CD8-positive, alpha-beta memory T cell (primary cell): ENCODE results near the gene LDB3. TPM values are rescaled to one million over a fixed set of nuclear protein-coding genes. Genes with fewer than 3 reads are reported as not detected.

Experiments
- CTCF ChIA-PET: fragments of 350-600 bp; sonication (Branson Sonifier 250); formaldehyde crosslinking; loops from one replicate; lab custom pipeline; 2021; ENCODE audit warnings: antibody characterized with exemption; lab: Charles Lee
- POLR2A ChIA-PET: fragments of 350-600 bp; sonication (Branson Sonifier 250); formaldehyde crosslinking; loops from one replicate; lab custom pipeline; 2021; ENCODE audit warnings: antibody characterized with exemption; lab: Charles Lee
- DNase-seq, 5 donors: peaks; one replicate each; pipeline versions ENCODE4 v3.0.0 to v3.0.0-alpha.2; 2020 to 2022; ENCODE audit warnings: mixed read lengths in 1 of 5
- H3K27ac ChIP-seq: one replicate; pipeline ENCODE4 v1.7.0; 2013; ENCODE audit warnings: low read depth, mild to moderate bottlenecking, low read length, moderate library complexity
- H3K27me3 ChIP-seq: 2 replicates; pipeline ENCODE4 v1.7.0; 2013; ENCODE audit warnings: low read length, mild to moderate bottlenecking; ENCODE audit not compliant: insufficient read depth, poor library complexity, severe bottlenecking
- H3K36me3 ChIP-seq: 2 replicates; pipeline ENCODE4 v1.7.0; 2013; ENCODE audit warnings: mild to moderate bottlenecking, low read length, moderate library complexity; ENCODE audit not compliant: insufficient read depth
- H3K4me1 ChIP-seq: 2 replicates; pipeline ENCODE4 v1.7.0; 2013; ENCODE audit warnings: mild to moderate bottlenecking, low read length, moderate library complexity; ENCODE audit not compliant: insufficient read depth
- H3K4me3 ChIP-seq: 2 replicates; pipeline ENCODE4 v1.7.0; 2013; ENCODE audit warnings: mild to moderate bottlenecking, low read length
- H3K9me3 ChIP-seq: 2 replicates; pipeline ENCODE4 v1.7.0; 2013; ENCODE audit warnings: mild to moderate bottlenecking, low read length
- H3K27ac Mint-ChIP-seq, 8 donors: one replicate each; pipeline ENCODE4 v1.8.0; 2020 to 2021; ENCODE audit warnings: mixed read lengths in 8 of 8, mild to moderate bottlenecking in 6 of 8, inconsistent platforms in 3 of 8, moderate library complexity in 3 of 8
- H3K27me3 Mint-ChIP-seq, 2 donors: one replicate each; pipeline ENCODE4 v1.8.0; 2020 to 2021; ENCODE audit warnings: mixed read lengths in 2 of 2, mild to moderate bottlenecking in 1 of 2, moderate library complexity in 1 of 2
- H3K36me3 Mint-ChIP-seq, 3 donors: one replicate each; pipeline ENCODE4 v1.8.0; 2020 to 2021; ENCODE audit warnings: mixed read lengths in 3 of 3, inconsistent platforms in 1 of 3, mild to moderate bottlenecking in 1 of 3
- H3K4me1 Mint-ChIP-seq, 3 donors: one replicate each; pipeline ENCODE4 v1.8.0; 2020 to 2021; ENCODE audit warnings: mixed read lengths in 3 of 3, inconsistent platforms in 1 of 3, mild to moderate bottlenecking in 1 of 3
- H3K4me3 Mint-ChIP-seq, 7 donors: one replicate each; pipeline ENCODE4 v1.8.0; 2020 to 2021; ENCODE audit warnings: mixed read lengths in 7 of 7, mild to moderate bottlenecking in 6 of 7, moderate library complexity in 4 of 7, inconsistent platforms in 2 of 7
- H3K9me3 Mint-ChIP-seq, 5 donors: one replicate each; pipeline ENCODE4 v1.8.0; 2020 to 2022; ENCODE audit warnings: mixed read lengths in 5 of 5, mild to moderate bottlenecking in 3 of 5, moderate library complexity in 2 of 5, inconsistent platforms in 1 of 5
- polyA plus RNA-seq: library from polyadenylated mRNA; unstranded; fragments of 300-500 nt; fragmentation: Illumina TruSeq; gene quantifications from one replicate; pipeline ENCODE4 v1.2.3, GENCODE V29; 2021
- total RNA-seq, 2 experiments: library from RNA; stranded (reverse); gene quantifications; one replicate each; pipeline ENCODE4 v1.2.3, GENCODE V29; 2021

LDB3 gene, protein sequence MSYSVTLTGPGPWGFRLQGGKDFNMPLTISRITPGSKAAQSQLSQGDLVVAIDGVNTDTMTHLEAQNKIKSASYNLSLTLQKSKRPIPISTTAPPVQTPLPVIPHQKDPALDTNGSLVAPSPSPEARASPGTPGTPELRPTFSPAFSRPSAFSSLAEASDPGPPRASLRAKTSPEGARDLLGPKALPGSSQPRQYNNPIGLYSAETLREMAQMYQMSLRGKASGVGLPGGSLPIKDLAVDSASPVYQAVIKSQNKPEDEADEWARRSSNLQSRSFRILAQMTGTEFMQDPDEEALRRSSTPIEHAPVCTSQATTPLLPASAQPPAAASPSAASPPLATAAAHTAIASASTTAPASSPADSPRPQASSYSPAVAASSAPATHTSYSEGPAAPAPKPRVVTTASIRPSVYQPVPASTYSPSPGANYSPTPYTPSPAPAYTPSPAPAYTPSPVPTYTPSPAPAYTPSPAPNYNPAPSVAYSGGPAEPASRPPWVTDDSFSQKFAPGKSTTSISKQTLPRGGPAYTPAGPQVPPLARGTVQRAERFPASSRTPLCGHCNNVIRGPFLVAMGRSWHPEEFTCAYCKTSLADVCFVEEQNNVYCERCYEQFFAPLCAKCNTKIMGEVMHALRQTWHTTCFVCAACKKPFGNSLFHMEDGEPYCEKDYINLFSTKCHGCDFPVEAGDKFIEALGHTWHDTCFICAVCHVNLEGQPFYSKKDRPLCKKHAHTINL
- total RNA-seq (under 1 TPM; 0.04 to 0.07 TPM), polyA plus RNA-seq (not detected)

DNA sequence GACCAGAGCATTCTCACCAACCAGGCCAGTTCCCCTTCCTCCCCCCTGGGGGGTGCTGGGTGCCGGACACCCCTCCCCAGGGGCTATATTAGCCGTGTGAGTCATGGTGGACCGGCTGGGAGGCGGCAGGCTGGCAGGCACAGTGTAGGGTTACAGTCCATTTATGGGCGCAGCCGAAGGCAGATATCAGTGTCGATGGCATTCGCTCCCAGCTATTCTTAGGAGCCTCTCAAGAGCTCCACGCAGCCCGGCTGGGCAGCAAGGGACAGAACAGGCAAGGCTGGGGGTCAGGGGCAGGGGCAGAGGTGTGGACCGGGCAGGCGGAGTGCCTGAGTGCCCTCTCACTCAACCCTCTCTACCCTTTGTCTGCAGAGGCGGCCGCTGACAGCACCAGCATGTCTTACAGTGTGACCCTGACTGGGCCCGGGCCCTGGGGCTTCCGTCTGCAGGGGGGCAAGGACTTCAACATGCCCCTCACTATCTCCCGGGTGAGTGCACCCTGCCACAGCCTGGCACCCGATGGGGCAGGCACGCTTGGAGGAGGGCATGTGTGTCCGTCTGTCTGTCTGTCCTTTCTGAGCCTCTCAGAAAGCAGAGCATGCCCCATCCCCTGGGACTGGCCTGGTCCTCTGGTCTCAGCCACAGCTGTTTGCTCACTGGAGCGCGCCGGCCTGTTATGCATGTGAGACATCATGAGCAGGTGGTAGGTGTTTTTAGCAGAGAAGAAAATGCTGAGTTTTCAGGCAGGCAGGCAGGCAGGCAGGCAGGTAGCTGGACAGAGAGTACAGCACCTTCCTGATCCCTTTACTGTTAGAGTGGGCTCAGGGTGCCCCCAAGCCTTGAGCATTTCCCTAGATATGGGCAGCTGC is at the start of gene LDB3:
Gene LDB3, plus strand, starts transcription at position 215 of the 869 bp plus-strand sequence. Its CDS starts 181 bp downstream, at position 396.
- peak within 1 kb of the TSS in 1 of 8 donors; percentile 11 for H3K27ac Mint-ChIP-seq
- no peaks in the 10 kb centered on the region for H3K4me1 ChIP-seq
- ChIA-PET POLR2A (no interaction called here), CTCF (no interaction called here)
- no peaks in the 10 kb centered on the region for H3K36me3 ChIP-seq
- DNase-seq = no peak
- H3K9me3 ChIP-seq = no peaks in the 10 kb centered on the region
- H3K4me3 ChIP-seq = no peak within 1 kb of the TSS
- no peaks in the 10 kb centered on the region for H3K27me3 ChIP-seq
- peaks cover 0 to 6% of the 10 kb centered on the region in 2 donors for H3K27me3 Mint-ChIP-seq
- no peaks in the 10 kb centered on the region for H3K9me3 Mint-ChIP-seq
- no peak within 1 kb of the TSS for H3K4me3 Mint-ChIP-seq
- no peak within 1 kb of the TSS for H3K27ac ChIP-seq
- H3K36me3 Mint-ChIP-seq = no peaks in the 10 kb centered on the region
- no peaks in the 10 kb centered on the region for H3K4me1 Mint-ChIP-seq

DNA sequence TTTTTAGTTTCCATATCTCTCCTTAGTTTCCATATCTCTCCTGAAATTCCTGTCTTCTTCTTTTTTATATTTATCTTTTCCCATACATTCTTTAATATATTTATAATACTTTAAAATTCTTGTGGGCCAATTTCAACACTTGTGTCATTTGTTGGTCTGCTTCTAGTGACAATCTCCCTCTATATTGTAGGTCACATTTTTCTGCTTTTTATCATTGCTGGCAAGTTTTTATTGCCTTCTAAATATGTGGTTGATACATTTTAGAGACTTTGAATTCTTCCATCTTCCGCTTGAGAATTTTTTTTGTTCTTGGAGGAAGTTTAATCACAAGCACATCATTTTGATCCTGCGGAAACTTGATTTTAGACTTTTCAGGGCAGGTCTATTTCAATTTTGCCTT is 40.0 kb upstream of the LDB3 start:
- CTCF ChIA-PET = no interaction called here
- Histone ChIP-seq H3K36me3 (no peaks in the 10 kb centered on the region), H3K4me1 (no peaks in the 10 kb centered on the region), H3K27ac (no peak overlapping the region), H3K9me3 (no peaks in the 10 kb centered on the region), H3K4me3 (no peak overlapping the region), H3K27me3 (peaks cover 8% of the 10 kb centered on the region)
- POLR2A ChIA-PET = no interaction called here
- Mint-ChIP-seq H3K27me3 (peaks cover 25 to 40% of the 10 kb centered on the region in 2 donors), H3K36me3 (no peaks in the 10 kb centered on the region), H3K27ac (no peak overlapping the region), H3K4me3 (no peak overlapping the region), H3K9me3 (no peaks in the 10 kb centered on the region), H3K4me1 (peaks cover 0 to 3% (median 1%) of the 10 kb centered on the region in 3 donors)
- no peak for DNase-seq

DNA sequence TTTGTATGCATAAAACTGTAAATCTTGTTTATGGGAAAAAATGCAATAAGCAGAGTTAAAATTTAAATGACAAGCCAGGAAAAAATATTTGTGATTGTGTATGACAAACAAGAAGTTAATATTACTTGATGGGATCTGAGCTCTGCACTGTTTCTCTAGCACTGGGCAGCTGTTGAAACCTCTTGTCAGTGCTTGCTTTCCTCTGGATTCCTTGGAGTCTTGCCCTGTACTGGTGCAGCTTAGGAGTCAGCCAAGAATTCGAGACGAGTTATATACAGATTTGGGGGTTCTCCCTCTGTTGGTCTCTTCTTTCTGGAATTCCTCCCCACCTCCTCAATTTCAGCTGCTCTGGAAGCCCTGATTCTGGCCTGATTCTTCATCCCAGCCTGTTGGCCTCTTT is 38.2 kb upstream of the LDB3 start:
- Mint-ChIP-seq H3K27me3 (peaks cover 37 to 57% of the 10 kb centered on the region in 2 donors), H3K4me3 (no peak overlapping the region), H3K9me3 (no peaks in the 10 kb centered on the region), H3K36me3 (no peaks in the 10 kb centered on the region), H3K27ac (no peak overlapping the region), H3K4me1 (peaks cover 0 to 3% (median 1%) of the 10 kb centered on the region in 3 donors)
- ChIA-PET CTCF (no interaction called here), POLR2A (no interaction called here)
- Histone ChIP-seq H3K4me1 (no peaks in the 10 kb centered on the region), H3K36me3 (no peaks in the 10 kb centered on the region), H3K4me3 (no peak overlapping the region), H3K9me3 (no peaks in the 10 kb centered on the region), H3K27me3 (peaks cover 8% of the 10 kb centered on the region), H3K27ac (no peak overlapping the region)
- DNase-seq = no peak

GRCh38 chr10:86632009-86632800 is 36.1 kb upstream of the LDB3 start:
- H3K9me3 ChIP-seq = no peaks in the 10 kb centered on the region
- H3K27ac ChIP-seq = no peak overlapping the region
- Mint-ChIP-seq H3K27ac (no peak overlapping the region), H3K36me3 (no peaks in the 10 kb centered on the region), H3K4me1 (peaks cover 0 to 3% (median 1%) of the 10 kb centered on the region in 3 donors), H3K9me3 (no peaks in the 10 kb centered on the region), H3K27me3 (peaks cover 34 to 70% of the 10 kb centered on the region in 2 donors), H3K4me3 (no peak overlapping the region)
- CTCF ChIA-PET = no interaction called here
- POLR2A ChIA-PET = interaction anchor here (0.6 kb wide), 1 partner anchor 682 kb away, joined by 10 read pairs; no protein-coding TSS in a partner anchor
- no peak overlapping the region for H3K4me3 ChIP-seq
- H3K36me3 ChIP-seq = no peaks in the 10 kb centered on the region
- no peak for DNase-seq
- H3K27me3 ChIP-seq = peaks cover 8% of the 10 kb centered on the region
- no peaks in the 10 kb centered on the region for H3K4me1 ChIP-seq

- ChIA-PET POLR2A (no interaction called here), CTCF (no interaction called here)
- H3K27ac Mint-ChIP-seq = no peak overlapping the region
- H3K4me3 Mint-ChIP-seq = no peak overlapping the region
- H3K4me1 Mint-ChIP-seq = peaks cover 0 to 3% (median 1%) of the 10 kb centered on the region in 3 donors
- H3K27me3 Mint-ChIP-seq = peaks cover 33 to 70% of the 10 kb centered on the region in 2 donors
- H3K36me3 ChIP-seq = no peaks in the 10 kb centered on the region
- H3K4me1 ChIP-seq = no peaks in the 10 kb centered on the region
- H3K27me3 ChIP-seq = peaks cover 8% of the 10 kb centered on the region
- no peaks in the 10 kb centered on the region for H3K36me3 Mint-ChIP-seq
- H3K9me3 ChIP-seq = no peaks in the 10 kb centered on the region
- no peak for DNase-seq
- H3K9me3 Mint-ChIP-seq = no peaks in the 10 kb centered on the region
- no peak overlapping the region for H3K4me3 ChIP-seq
- no peak overlapping the region for H3K27ac ChIP-seq
Observed at GRCh38 chr10:86632951-86633350, 35.4 kb upstream of the LDB3 start.

GRCh38 chr10:86635402-86635801 is 32.9 kb upstream of the LDB3 start:
- Mint-ChIP-seq H3K27me3 (peaks cover 30 to 65% of the 10 kb centered on the region in 2 donors), H3K4me3 (no peak overlapping the region), H3K27ac (no peak overlapping the region), H3K36me3 (no peaks in the 10 kb centered on the region), H3K4me1 (peaks cover 0 to 3% (median 1%) of the 10 kb centered on the region in 3 donors), H3K9me3 (peaks cover 0 to 7% (median 2%) of the 10 kb centered on the region in 5 donors)
- POLR2A ChIA-PET = no interaction called here
- Histone ChIP-seq H3K27me3 (peaks cover 8% of the 10 kb centered on the region), H3K4me1 (no peaks in the 10 kb centered on the region), H3K4me3 (no peak overlapping the region), H3K36me3 (no peaks in the 10 kb centered on the region), H3K27ac (no peak overlapping the region), H3K9me3 (no peaks in the 10 kb centered on the region)
- CTCF ChIA-PET = no interaction called here
- no peak for DNase-seq

DNA sequence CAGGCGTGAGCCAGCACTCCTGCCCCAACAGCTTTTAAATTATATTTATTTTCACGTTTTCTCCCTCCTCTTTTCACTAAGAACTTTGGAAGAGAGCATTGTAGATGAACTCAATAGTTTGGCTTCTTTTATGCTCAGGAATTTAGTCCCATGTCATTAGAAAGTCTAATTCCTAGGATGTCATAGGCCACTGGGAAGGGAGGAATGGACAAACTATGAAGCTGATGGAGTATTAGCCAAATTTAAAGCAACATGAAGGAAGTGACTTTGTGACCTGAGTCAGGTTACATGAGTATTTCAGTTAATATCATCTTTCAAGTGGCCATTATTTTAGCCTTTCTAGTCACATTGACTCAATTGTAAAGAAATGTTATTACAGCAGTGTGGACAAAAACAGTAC is 32.0 kb upstream of the LDB3 start:
- no peaks in the 10 kb centered on the region for H3K4me1 ChIP-seq
- Mint-ChIP-seq H3K27me3 (peaks cover 27 to 59% of the 10 kb centered on the region in 2 donors), H3K36me3 (no peaks in the 10 kb centered on the region), H3K4me3 (no peak overlapping the region), H3K4me1 (peaks cover 0 to 3% (median 1%) of the 10 kb centered on the region in 3 donors), H3K9me3 (peaks cover 1 to 10% (median 7%) of the 10 kb centered on the region in 5 donors), H3K27ac (no peak overlapping the region)
- H3K9me3 ChIP-seq = no peaks in the 10 kb centered on the region
- ChIA-PET CTCF (no interaction called here), POLR2A (no interaction called here)
- DNase-seq = no peak
- H3K27me3 ChIP-seq = peaks cover 8% of the 10 kb centered on the region
- no peaks in the 10 kb centered on the region for H3K36me3 ChIP-seq
- no peak overlapping the region for H3K27ac ChIP-seq
- no peak overlapping the region for H3K4me3 ChIP-seq
